Glomerular visceral epithelial cell (primary cell): Measurements from ENCODE around the gene SPON1.
"Not testable (repeated sequence)": the region's sequence is repeated elsewhere in the genome, so short reads cannot be mapped to it uniquely, and the experiment has no call there.

Source experiments
- DNase-seq: peaks from one replicate; pipeline ENCODE4 v3.0.0-alpha.2; 2016; ENCODE audit errors: extremely low spot score

Gene SPON1

GRCh38 chr11:14244926-14245325 is 282.4 kb downstream of the SPON1 start:
- DNase-seq, result no peak

- DNase-seq, result no peak
Measured at GRCh38 chr11:14245444-14245843, 282.9 kb downstream of the SPON1 start.

DNA sequence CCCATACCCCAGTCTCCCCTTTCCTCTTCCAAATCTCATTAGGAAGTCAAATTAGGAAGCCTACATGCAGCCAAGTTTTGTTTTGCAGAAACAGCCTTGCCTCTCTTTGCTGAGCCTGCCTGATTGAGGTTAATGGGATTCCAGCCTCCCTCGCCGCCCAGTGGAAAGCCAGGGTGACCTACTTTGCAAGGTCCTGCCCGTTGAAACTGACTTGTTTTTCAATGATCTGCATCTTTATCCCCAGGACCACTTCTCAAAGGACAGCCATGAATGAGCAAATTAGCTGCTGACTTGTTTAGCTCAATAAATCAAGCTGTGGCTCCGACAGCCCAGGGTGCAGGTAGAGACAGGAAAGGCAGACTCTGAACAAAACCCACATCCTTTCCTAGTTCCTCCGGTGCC is 286.1 kb downstream of the SPON1 start:
- DNase-seq, result no peak

DNA sequence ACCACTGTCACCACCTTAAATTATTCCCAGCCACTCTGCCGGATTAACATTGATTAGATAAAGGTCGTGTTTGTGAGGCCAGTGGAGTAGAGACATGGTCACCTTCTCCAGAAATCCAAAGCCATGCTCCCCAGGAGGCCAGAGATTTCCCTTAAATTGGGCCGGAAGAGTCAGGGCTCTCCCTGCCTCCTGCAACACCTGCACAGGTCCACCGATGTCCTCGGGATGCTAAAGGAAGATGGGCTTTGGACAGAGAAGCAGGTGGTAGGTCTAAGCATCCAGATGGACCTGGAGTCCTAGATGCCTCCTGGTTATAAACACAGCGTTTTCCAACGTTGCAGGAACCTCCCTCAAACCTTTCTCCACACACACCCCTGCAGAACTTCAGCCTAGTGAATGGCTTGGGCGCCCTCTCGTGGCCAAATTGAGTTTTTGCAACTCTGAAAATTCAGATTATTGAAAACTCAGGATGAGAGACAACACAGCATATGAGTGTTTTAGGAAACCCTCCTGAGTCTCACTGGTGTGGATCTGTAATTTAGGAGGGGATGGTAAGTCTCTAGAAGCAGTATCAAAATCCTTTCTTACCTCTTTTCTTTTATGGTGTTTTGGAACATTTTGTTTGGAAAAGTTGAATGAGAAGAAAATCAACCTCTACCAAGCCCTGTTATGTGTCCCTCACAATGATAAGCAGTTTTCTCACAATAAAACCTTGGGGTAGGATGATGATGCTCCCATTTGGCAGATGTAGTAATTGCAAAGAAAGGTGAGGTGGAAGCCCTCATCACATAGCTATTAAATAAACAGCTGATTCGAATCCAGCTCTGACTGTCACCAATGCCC is 286.8 kb downstream of the SPON1 start:
- DNase-seq, result peak; percentile 52

GRCh38 chr11:14251754-14252153 is 289.2 kb downstream of the SPON1 start:
- no peak for DNase-seq

GRCh38 chr11:14252501-14252900 is 290.0 kb downstream of the SPON1 start:
- DNase-seq, result not testable (repeated sequence)

DNA sequence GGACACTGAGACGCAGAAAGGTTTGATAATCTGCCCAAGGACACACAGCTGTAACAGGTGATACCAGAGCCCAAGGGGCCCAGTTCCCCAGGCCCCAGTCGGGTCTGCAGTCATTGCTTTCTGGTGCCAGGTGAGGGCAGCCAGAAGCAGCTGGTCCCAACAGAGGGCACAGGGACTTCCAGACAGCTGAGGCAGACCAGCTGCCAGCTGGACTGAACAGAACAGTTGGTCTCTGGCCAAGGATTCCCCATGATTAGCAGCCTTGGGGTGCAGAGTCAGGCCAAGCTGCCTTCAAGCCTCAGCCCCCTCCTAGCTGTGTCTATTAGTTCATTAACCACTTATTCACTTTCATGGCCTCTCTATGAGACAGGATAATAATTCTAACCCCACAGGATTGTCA is 290.9 kb downstream of the SPON1 start:
- no peak for DNase-seq

DNA sequence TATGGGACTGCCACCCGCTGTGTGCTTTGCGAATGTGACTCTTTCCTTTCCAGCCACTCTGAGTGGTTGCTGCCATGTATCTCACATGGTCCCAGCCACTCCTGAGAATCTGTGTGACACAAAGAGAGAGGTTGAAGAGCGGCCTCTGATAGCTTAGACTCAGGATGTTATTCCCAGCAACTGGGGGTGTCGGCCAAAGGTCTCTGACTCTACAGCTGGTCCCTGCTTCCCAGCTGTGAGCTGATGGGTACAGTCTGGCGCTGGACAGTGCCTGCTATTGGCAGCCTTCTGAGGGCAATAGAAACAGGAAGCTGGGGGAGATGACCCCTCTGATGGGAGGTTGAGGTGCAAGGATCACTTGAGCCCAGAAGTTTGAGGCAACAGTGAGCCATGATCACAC is 291.3 kb downstream of the SPON1 start:
- DNase-seq, result no peak

GRCh38 chr11:14254533-14255237 is 292.2 kb downstream of the SPON1 start:
- no peak for DNase-seq

GRCh38 chr11:14255238-14255534 is 292.7 kb downstream of the SPON1 start:
- no peak for DNase-seq

- DNase-seq, result peak; percentile 25
Measured at GRCh38 chr11:14258221-14258935, 295.9 kb downstream of the SPON1 start.

- DNase-seq, result no peak
Measured at GRCh38 chr11:14259186-14259784, 296.8 kb downstream of the SPON1 start.

DNA sequence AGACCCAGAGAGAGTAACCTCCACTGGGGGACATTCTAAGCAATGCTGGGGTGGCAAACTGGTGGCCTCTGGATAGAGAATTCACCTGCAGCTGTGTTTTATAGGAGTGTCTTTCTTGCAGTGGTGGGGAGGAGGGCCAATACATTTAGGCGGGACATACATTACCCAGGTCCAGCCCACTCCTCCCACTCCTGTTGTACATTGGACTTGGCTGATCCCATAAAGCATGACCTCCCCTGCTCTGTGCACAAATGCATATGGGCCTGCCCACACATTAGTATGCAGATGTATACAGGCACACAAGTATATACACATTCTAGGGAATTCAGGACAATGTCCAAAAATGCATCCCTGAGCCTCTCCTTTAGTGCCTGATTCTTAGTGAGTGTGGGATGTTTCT is 297.4 kb downstream of the SPON1 start:
- no peak for DNase-seq

GRCh38 chr11:14261066-14261465 is 298.5 kb downstream of the SPON1 start:
- DNase-seq, result no peak

- no peak for DNase-seq
Measured at GRCh38 chr11:14262271-14262846, 299.8 kb downstream of the SPON1 start.

DNA sequence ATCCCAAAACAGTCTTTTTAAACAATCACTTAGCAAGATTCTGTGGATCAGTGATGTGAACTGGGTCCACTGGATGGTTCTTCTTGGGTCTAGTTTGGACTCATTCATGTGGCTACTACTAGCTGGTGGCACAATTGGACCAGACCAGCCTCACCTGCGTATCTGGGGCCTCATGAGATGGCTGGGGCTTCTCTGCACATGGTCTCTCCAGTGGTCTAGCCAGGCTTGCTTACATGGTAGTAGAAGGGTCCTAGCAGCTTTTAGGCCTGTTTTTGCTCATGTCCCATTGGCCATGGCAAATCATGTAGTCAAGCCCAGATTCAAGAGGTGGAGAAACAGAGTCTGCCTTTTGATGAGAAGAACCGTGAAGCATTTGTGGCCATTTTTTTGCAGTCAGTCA is 302.4 kb downstream of the SPON1 start:
- no peak for DNase-seq

GRCh38 chr11:14266622-14267021 is 304.1 kb downstream of the SPON1 start:
- no peak for DNase-seq

DNA sequence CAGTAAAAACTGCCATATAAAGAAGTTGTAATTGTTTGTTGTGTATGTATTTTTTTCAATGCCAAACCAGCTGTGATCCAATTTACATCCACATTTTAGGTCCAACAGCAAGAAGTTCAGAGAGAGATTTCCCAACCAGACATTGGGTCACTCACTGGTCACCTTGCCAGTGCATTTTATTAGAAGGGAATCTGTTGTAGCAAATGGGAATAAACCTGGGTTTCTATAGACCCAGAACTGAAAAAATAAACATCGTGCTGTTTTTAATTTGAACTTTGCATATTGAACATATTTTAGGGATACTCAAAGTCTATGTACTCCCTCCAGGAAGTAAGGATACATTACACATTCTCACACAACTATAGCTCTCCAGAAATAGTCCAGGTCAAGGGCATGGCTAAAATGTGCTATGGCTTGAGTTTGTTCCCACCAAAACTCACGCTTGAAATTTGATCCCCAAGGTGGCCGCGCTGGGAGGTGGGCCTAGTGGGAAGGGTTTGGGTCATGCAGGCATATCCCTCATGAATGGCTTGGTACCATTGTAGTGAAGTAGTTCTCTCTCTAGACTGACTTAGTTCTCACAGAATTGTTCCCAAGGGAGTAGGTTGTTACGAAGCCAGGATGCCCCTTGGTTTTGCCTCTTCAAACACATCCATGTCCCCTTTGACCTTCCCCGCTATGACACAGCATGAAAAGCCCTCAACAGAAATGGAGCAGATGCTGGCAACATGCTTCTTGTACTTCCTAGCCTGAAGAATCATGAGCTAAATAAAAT is 305.5 kb downstream of the SPON1 start:
- no peak for DNase-seq

- DNase-seq, result no peak
Measured at GRCh38 chr11:14269692-14270573, 307.4 kb downstream of the SPON1 start.
